Activated T-cell treated with anti-CD3 and anti-CD28 coated beads, Interleukin-2, amount 50 U/mL, for 1 hour (primary cell): ENCODE results near the gene RGS7.
"Not testable (repeated sequence)": the region's sequence is repeated elsewhere in the genome, so short reads cannot be mapped to it uniquely, and the experiment has no call there.

Source experiments
- DNase-seq: peaks from one replicate; pipeline ENCODE4 v3.0.0-alpha.2; 2020

Gene RGS7

DNA sequence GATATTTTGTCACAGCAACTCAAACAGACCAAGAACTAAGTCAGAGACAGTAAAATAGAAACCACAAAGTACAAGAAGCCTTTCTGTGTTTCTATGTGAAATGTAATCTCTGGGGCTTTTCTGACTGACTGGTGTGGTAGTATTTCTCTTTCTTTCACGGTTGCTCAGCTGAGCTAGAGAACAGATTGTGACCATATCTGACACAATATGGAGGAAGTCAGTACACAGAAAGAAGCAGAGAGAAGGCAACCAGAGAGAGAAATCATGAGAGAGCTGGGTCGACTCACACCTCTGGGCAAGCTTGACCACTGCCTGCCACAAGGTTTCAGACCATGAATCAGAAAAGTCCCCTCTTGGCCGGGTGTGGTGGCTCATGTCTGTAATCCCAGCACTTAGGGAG lies 536.2 kb downstream of the RGS7 start:
- no peak for DNase-seq

GRCh38 chr1:240816472-240816871 lies 540.5 kb downstream of the RGS7 start:
- DNase-seq: no peak

- no peak for DNase-seq
Measured at GRCh38 chr1:240813720-240814119, 543.3 kb downstream of the RGS7 start.

DNA sequence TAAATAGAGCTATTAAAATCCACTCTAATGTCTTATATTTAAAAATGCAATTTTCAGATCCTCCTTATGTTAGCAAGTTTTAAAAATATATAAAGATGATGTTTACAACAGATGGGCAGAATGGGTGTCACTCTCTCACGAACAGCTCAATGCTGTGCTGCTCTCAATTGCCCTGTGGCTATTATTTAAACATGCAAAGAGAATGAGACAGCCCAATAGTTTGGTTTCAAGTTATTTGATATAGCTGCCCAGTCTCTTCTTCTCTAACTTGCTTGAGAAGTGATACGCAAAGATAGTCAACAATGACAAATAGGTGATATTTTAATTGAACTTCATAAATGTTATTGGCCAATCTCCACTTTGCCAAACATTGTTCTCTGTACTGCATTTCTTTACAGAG lies 545.7 kb downstream of the RGS7 start:
- no peak for DNase-seq

GRCh38 chr1:240808381-240808780 lies 548.6 kb downstream of the RGS7 start:
- DNase-seq: no peak

DNA sequence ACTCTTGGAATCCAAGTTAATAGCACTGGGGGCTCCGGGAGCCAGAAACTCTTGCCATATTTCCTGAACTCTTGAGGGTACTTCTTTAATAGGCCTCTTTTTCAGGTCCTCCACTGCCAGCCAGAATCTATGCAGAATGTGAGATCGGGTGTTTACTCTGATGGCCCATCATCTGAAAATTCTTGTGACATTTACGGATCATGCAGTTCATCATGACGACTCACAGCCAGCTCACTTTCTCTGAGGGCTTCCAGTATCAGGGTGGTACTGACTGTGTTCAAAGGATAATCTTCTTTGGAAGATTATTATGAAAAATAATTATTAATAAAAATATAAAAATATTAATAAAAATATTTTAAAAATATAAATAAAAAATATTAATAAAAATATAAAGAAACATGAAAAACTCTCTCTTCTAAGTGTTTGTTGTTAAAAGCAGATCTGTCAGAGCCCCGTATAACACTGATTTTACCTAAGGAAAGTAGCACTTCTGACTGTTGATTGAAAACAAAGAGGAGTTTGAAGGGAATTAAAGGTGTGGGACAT lies 550.7 kb downstream of the RGS7 start:
- DNase-seq: no peak

GRCh38 chr1:240804475-240804874 lies 552.5 kb downstream of the RGS7 start:
- DNase-seq: no peak

- DNase-seq: no peak
Measured at GRCh38 chr1:240803151-240803550, 553.9 kb downstream of the RGS7 start.

DNA sequence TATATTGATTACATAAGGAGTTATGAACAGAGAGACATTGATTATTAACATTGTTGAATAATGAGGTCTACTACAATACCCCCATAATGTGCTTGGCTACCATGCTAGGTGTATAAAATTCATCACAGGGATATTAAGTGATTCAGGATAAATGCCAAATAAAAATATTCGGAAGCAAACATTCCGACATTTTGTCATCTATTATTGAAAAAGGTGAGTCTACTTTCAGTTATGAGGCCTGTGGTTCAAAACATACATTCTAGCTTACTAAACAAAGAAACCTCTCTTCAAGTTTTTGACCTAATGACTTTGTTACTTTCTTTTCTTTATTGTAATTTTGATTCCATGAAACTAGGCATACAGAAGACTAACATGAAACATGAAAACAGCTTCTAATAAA lies 554.7 kb downstream of the RGS7 start:
- DNase-seq: no peak

- DNase-seq: no peak
Measured at GRCh38 chr1:240801442-240801841, 555.6 kb downstream of the RGS7 start.

DNA sequence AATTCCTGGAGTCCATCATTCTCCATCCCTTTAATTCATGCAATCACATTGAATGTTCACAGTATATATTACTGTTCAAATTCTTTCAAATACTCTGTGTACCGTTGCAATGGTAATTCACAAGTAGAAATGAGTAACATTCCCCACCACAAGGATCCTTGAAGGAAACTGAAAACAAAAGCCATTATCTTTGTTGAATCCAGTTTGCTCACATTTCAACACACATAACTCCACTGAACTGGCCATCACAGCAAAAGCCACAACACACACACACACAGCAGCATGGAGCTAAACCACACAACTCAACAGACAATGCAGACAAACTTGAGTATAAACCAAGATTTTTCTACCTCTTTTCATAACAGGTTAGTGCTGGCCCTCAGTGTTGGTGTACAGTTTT lies 556.7 kb downstream of the RGS7 start:
- no peak for DNase-seq

- DNase-seq: no peak
Measured at GRCh38 chr1:240797050-240797449, 560.0 kb downstream of the RGS7 start.

GRCh38 chr1:240794046-240794843 lies 562.8 kb downstream of the RGS7 start:
- DNase-seq: no peak

GRCh38 chr1:240792915-240793529 lies 564.0 kb downstream of the RGS7 start:
- DNase-seq: no peak

DNA sequence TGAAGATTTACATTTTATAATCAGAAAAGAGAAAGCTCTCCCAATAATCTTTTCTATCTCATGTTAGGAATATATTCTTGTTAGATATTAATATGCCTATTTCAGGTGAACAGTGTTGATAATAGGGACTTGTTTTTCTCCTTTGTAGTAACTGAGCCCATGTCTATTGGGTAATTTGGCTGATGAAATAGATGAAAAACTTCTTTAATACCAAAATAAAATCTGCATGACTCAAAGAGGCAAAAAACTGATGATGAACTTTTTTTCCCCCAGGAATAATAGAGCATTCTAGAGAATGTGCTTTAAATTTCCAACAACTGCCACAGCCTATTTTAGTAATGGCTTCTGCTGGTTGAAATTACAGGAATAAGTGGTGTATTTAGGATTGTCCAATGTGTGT lies 566.1 kb downstream of the RGS7 start:
- DNase-seq: no peak

GRCh38 chr1:240786880-240787279 lies 570.1 kb downstream of the RGS7 start:
- no peak for DNase-seq

- DNase-seq: no peak
Measured at GRCh38 chr1:240784776-240785175, 572.2 kb downstream of the RGS7 start.

DNA sequence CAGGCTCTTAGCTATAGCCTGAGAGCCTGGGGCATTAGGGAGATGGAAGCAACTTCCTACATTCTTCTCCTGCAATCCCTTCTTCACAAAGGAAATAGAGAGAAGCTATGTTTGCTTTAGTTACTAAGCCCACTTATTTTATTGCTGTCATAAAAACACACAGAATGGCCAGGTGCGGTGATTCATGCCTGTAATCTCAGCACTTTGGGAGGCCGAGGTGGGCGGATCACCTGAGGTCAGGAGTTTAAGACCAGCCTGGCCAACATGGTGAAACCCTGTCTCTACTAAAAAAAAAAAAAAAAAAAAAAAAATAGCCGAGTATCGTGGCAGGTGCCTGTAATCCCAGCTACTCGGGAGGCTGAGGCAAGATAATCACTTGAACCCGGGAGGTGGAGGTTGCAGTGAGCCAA lies 573.3 kb downstream of the RGS7 start:
- not testable (repeated sequence) for DNase-seq

DNA sequence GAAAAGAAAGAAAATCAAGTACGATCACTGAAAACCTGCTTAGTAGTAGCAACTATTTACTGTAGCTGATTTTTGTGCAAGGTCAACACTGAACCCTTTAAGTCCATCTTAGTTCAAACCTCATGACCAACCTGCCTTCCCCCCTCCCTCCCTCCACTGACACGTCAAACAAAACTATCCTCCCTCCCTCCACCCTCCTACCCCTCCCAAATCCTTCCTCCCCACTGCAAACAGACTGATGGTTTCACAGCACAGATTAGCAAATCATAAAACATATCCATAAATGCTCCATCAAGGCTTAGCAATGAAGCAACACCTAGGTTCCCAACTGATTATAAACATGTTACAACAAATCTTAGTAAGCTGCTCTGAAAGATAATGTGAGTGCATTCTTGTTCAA lies 580.8 kb downstream of the RGS7 start:
- no peak for DNase-seq

DNA sequence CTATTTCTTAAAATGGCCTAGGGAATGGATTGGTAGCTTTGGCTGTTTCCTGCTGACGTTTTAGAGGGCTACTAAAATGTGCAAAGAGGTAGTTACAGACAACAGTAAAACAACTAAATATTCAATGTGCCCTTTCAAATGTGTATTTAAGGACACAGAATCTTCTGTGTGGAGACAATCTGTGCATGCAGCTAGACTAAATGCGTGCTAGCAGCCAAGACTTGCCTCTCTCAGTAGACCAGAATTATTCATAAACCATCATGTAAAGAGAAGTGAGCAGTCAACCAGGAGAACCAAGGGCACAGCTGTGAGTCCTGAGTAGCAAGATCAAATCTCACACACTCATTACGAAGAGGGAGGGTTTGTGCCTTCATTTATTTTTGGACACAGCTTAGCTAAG lies 584.9 kb downstream of the RGS7 start:
- DNase-seq: no peak

- DNase-seq: no peak
Measured at GRCh38 chr1:240771450-240771849, 585.6 kb downstream of the RGS7 start.

- DNase-seq: no peak
Measured at GRCh38 chr1:240768979-240769378, 588.0 kb downstream of the RGS7 start.

DNA sequence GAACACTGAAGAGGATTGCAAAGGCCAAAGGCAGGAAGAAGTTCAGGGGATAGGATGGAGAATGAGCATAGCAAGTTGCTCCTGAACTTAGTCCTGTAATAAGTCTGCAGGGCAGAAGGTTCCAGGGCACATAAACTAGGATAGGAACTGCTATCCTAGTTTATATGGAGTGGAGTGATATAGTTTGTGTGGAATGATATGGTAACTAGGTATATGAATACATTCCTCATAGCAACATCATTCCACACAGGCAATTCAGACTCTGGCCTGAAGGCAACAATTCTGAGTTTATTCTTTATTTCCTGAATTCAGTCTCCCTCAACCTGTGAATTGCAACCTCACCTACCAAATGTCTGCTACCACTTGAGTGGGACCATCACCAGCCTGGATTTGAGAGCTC lies 590.2 kb downstream of the RGS7 start:
- no peak for DNase-seq

DNA sequence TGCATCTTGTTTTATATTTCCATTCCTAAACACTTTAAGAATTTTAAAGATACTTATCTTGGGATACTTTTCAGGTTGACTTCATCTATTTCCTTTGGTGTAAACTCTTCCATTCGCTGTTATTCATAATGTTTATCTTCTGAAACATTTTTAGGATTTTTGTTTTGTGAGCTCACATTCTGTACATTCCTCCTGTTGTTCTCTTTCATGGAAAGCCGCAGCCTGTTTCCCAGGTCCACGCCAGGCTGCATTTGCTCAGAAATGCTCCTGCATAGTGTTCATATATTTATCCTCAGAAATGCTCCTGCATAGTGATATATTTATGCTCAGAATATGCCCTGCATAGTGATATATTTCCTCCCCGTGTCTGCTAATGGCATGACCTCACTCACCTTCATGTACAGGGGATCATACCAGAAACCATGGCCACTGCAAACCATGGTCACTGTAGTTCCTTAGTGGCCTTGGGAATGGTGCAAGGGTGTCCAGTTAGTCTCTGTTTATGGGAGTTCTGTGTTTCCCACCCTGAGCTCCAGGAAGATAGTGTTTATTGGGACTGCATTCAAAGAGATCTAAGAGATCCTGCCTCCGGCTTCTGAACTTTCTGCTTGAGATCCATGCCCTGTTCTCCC lies 591.2 kb downstream of the RGS7 start:
- DNase-seq: no peak
